Spleen (tissue), 7 donors: Measurements from ENCODE around the gene CEBPZOS.
"Not testable (repeated sequence)": the region's sequence is repeated elsewhere in the genome, so short reads cannot be mapped to it uniquely, and the experiment has no call there.

ENCODE experiments used
- CTCF ChIP-seq, 11 experiments: fragments of 200-600 bp in 7 of 11; fragments of 450-650 bp in 4 of 11; sonication (generic) in 4 of 11; IDR thresholded peaks in 8 of 11; conservative IDR thresholded peaks in 3 of 11; 1 replicate in 7 of 11; 2 replicates in 4 of 11; pipeline versions ENCODE4 v1.4.0 to v1.8.0; 2016 to 2021; ENCODE audit warnings: antibody characterized with exemption in 11 of 11, inconsistent platforms in 4 of 11, mild to moderate bottlenecking in 1 of 11
- POLR2A ChIP-seq, 3 donors: fragments of 450-650 bp; IDR thresholded peaks; one replicate each; pipeline ENCODE4 v1.5.1; 2017; ENCODE audit warnings: antibody characterized with exemption in 3 of 3, mild to moderate bottlenecking in 1 of 3
- POLR2AphosphoS5 ChIP-seq, 3 donors: sonication (generic); formaldehyde crosslinking; IDR thresholded peaks; one replicate each; pipeline ENCODE4 v1.5.1; 2017; ENCODE audit warnings: antibody characterized with exemption in 3 of 3
- donor health status: DM: no; HTN: no; CAD: no; lungs with moderate emphysema.
- donor health status: DM: no; HTN: no; CAD: no.
- donor health status: DM: no; HTN: no; CAD: no.

GRCh38 chr2:37206760-37207159, 10.5 kb downstream of the CEBPZOS start:
- not testable (repeated sequence) for TF ChIP-seq POLR2AphosphoS5 (IDR thresholded peaks at IDR 0.05); CTCF (IDR thresholded peaks at IDR 0.05 in 8 of 11, conservative IDR thresholded peaks at IDR 0.05 in 3 of 11); POLR2A (IDR thresholded peaks at IDR 0.05)
